Mammary epithelial cell (primary cell): ENCODE measurements around the gene ALG6.

Experiments used
- CTCF ChIP-seq, 2 donors: IDR thresholded peaks in 1 of 2; conservative IDR thresholded peaks in 1 of 2; 2 replicates each; pipeline ENCODE4 v1.5.1; 2011 to 2012; ENCODE audit warnings: inconsistent platforms in 2 of 2, low read length in 2 of 2, mild to moderate bottlenecking in 2 of 2, control low read depth in 1 of 2, low read depth in 1 of 2; ENCODE audit not compliant: insufficient read depth in 1 of 2; ENCODE audit errors: extremely low read depth in 1 of 2
- EZH2 ChIP-seq: IDR thresholded peaks from 2 replicates; pipeline ENCODE4 v1.6.1; 2012; ENCODE audit warnings: low read length, inconsistent platforms, borderline replicate concordance

GRCh38 chr1:63405021-63405420, 37.6 kb downstream of the ALG6 start:
- TF ChIP-seq CTCF (conservative IDR thresholded peaks at IDR 0.05 in 1 of 2, IDR thresholded peaks at IDR 0.05 in 1 of 2; ENCODE audit: extremely low read depth in 1 of 2, insufficient read depth in 1 of 2, low read depth in 1 of 2, low read length in 2 of 2) (no peak), EZH2 (no peak)
